Tibial nerve (tissue), 3 donors: Measurements from ENCODE around the gene ZNF804B.

Experiments used
- POLR2A ChIP-seq, 2 donors: fragments of 450-650 bp; IDR thresholded peaks; one replicate each; pipeline ENCODE4 v1.6.1; 2017; ENCODE audit warnings: antibody characterized with exemption in 2 of 2, mild to moderate bottlenecking in 2 of 2, moderate library complexity in 2 of 2
- TF ChIP-seq, protein P1 (sequence below), 5 experiments: fragments of 200-600 bp in 3 of 5; fragments of 450-650 bp in 2 of 5; sonication (generic) in 3 of 5; IDR thresholded peaks; one replicate each; pipeline ENCODE4 v1.5.1; 2016 to 2019; ENCODE audit warnings: antibody characterized with exemption in 5 of 5, mild to moderate bottlenecking in 3 of 5, moderate library complexity in 2 of 5

DNA sequence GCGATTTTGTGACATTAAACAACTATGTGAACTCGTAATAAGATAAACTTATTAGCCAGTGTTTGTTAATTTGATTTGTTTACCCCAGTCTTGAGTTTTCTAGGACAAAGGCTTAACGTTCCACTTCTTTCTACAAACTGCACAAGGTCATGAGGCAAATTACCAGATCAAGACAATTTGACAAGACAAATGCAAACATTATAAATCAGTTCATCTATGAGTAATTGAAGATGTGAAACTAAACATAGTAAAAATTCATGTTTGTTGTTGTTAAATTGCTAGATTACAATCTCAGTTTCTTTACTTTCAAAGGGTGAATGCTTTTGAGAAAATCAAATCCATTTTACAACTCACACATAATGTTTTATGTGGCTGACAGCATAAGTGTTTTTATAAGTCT is 13.4 kb upstream of the ZNF804B start:
- TF ChIP-seq, protein P1, sequence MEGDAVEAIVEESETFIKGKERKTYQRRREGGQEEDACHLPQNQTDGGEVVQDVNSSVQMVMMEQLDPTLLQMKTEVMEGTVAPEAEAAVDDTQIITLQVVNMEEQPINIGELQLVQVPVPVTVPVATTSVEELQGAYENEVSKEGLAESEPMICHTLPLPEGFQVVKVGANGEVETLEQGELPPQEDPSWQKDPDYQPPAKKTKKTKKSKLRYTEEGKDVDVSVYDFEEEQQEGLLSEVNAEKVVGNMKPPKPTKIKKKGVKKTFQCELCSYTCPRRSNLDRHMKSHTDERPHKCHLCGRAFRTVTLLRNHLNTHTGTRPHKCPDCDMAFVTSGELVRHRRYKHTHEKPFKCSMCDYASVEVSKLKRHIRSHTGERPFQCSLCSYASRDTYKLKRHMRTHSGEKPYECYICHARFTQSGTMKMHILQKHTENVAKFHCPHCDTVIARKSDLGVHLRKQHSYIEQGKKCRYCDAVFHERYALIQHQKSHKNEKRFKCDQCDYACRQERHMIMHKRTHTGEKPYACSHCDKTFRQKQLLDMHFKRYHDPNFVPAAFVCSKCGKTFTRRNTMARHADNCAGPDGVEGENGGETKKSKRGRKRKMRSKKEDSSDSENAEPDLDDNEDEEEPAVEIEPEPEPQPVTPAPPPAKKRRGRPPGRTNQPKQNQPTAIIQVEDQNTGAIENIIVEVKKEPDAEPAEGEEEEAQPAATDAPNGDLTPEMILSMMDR (IDR thresholded peaks at IDR 0.05): no peak
- no peak for TF ChIP-seq POLR2A (IDR thresholded peaks at IDR 0.05)
